Stimulated activated CD4-positive, alpha-beta T cell treated with anti-CD3 and anti-CD28 coated beads, Interleukin-4, amount 100 ng/mL, for 24 hours (primary cell): ENCODE data around the gene DNAAF3.
A peak's percentile ranks its signal among the peaks of the same experiment; 100 is the strongest.

Experiments used
- DNase-seq: peaks from one replicate; pipeline ENCODE4 v3.0.0-alpha.2; 2020

DNAAF3 gene

GRCh38 chr19:55166530-55167268 is at the start of gene DNAAF3:
Gene DNAAF3 (minus strand): TSS chr19:55166613. CDS start chr19:55166413, 200 bp downstream.
- peak; percentile 62 for DNase-seq

- DNase-seq = no peak
Measured at GRCh38 chr19:55213547-55213946, 47.1 kb upstream of the DNAAF3 start.

DNA sequence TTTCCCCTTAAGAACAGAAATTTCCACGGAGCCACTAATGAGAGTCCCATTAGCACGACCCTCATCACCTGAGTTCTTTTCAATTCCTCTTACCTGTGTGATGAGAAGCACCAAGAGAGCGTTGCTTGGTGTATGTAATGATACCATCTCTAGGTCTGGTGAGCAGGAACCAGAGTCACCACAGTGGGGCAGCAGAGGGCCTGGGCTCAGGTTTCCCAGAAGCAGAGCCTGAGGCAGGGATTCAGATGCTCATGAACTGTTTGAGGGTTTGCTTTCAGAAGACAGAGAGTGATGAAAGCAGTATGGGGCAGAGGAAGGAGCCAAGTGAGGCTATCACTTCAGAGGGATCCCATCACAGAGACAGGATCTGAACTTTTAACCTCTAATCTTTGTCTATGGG is 46.0 kb upstream of the DNAAF3 start:
- peak; percentile 49 for DNase-seq

GRCh38 chr19:55209693-55210472 is 43.5 kb upstream of the DNAAF3 start:
- no peak for DNase-seq

GRCh38 chr19:55208880-55209692 is 42.7 kb upstream of the DNAAF3 start, which contains the start of gene PTPRH:
Gene PTPRH (minus strand): TSS chr19:55209501. CDS start chr19:55209433, 68 bp downstream.
- no peak for DNase-seq

DNA sequence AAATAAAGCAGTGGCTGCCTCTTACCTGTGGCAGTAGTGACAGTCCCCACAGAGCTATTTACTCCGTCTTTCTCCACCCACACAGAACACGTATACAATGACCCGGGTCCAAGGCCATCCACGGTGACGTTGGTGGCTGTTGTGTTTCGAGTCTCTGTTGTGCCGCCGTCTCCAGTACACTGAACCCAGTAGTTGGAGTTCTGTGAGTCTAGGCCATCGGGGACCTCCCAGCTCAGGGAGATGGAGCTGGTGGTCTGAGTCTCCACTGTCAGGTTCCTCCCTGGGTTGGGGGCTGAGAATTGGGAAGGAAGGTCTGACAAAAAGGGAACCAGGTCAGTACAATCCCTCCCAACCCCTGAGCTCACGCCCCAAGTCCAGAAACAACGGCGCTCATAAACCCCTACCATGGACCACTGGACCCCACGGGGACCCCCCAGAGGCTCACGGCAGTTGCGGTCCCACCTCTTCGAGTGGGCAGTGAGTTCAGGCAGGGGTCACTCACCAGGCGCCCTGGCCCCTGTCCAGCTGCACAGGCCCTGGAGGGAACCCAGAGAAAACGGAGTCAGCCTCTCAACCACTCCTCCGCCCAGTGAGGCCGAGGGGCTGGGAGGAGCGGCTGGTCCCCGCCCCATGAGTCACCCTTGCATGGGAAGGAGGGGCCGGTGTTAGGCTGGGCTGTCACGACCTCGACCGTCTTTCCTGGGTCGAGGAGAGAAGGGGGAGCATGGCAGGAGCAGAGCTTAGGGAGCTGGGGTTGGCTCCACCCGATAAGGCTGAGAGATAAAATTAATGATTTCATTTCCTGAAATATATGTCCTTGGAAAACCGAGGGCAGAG is 40.5 kb upstream of the DNAAF3 start:
- DNase-seq = peak; percentile 43

DNA sequence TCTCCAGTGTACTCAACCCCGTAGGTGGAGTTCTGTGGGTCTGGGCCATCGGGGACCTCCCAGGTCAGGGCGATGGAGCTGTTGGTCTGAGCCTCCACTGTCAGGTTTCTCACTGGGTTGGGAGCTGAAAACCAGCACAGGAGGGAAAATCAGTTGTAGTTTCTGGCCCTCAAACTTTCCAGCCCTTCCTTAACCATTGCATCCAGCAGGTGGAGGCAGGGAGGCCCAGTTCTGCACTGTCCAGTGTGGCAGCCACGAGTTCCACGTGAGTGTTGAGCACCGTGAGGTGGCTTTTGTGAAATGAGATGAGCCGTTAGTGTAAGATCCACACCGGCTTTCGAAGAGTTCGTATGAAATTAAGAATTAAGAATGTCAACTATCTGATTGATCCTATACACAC is 35.8 kb upstream of the DNAAF3 start:
- peak; percentile 12 for DNase-seq

DNA sequence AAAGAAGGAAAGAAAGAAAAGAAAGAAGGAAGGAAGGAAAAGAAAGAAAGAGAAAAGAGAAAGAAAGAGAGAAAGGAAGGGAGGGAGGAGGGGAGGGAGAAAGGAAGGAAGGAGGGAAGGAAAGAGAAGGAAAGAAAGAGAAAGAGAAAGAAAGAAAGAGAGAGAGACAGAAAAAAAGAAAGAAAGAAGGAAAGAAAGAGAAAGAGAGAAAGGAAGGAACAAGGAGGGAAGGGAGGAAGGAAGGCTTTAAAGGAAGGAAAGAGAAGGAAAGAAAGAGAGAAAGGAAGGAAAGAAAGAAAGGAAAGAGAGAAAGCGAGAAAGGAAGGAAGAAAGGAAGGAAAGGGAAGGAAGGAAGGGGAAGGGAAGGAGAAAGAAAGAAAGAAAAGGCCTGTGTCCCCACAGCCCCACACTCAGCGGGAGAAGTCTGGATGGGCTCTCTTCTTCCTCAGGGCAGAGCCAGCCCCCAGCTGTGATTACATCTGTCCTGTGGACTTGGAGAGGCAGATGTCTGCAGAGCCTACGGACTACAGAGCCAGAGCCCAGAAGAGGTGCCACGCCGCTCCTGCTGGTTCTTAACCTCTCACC is 33.3 kb upstream of the DNAAF3 start:
- no peak for DNase-seq

DNA sequence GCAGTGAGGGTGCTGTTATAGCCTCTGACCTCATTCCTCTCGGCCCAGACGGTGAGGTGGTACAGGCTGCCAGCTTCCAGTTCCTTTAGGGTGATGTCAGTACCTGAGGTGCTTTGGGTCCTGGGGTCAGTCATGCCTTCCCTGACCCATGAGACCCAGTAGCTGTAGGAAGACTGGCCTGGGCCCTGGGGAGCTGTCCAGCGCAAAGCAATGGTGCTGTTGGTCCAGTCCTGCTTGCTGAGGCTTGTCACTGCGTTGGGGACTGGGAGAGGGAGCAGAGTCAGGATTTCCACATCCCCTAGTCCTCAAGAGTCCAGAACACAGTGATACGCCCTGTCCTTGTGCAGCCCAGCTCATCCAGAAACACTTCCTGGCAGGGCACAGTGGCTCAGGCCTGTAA is 32.2 kb upstream of the DNAAF3 start:
- no peak for DNase-seq

DNA sequence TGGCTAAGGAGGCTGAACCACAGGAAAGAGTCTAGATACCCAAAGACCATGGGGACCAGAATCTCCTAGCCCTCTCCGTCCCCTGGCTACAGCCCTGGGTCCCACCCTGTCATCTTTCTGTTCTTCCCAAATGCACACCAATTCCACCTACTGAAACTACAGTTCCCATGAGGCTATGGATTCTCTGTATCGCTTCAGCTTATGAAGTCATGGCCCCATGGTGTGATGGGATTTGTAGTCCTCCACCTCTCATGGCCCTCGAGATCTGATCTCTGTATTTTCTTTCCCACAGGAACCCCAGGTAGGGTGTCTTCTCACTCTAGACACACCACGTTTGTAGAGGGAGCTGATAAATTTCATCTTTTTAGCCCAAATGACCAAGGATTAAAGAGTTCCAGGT is 31.1 kb upstream of the DNAAF3 start:
- DNase-seq = no peak

GRCh38 chr19:55196803-55197202 is 30.4 kb upstream of the DNAAF3 start:
- DNase-seq = no peak

- DNase-seq = no peak
Measured at GRCh38 chr19:55193481-55193880, 27.1 kb upstream of the DNAAF3 start.

- DNase-seq = no peak
Measured at GRCh38 chr19:55189403-55189835, 23.0 kb upstream of the DNAAF3 start.

- no peak for DNase-seq
Measured at GRCh38 chr19:55188625-55189024, 22.2 kb upstream of the DNAAF3 start.

GRCh38 chr19:55186080-55186479 is 19.7 kb upstream of the DNAAF3 start:
- no peak for DNase-seq

DNA sequence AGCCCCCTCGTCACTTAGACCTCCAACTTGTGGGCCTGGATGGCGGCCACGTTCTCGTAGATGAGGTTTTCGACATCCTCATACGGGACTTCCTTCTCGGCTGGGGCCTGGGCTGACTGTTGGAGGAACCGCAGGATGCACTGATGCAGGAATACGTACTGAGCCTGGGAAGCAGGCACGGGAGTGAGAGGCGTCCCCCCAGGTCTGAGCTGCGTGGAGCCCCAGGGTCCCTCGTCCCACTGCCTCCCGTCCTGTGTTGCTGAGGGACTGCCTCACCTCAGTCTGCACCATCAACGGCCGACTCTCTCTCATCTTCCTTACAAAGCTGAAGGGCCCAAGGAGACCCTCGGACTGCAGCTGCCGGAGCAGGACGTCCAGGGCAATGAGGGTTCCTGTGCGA is 15.3 kb upstream of the DNAAF3 start:
- no peak for DNase-seq

- peak; percentile 63 for DNase-seq
Measured at GRCh38 chr19:55179606-55180484, 13.4 kb upstream of the DNAAF3 start, which contains the start of gene SYT5. Gene SYT5 (minus strand): TSS chr19:55180289. CDS start chr19:55179041, 1,248 bp downstream.

DNA sequence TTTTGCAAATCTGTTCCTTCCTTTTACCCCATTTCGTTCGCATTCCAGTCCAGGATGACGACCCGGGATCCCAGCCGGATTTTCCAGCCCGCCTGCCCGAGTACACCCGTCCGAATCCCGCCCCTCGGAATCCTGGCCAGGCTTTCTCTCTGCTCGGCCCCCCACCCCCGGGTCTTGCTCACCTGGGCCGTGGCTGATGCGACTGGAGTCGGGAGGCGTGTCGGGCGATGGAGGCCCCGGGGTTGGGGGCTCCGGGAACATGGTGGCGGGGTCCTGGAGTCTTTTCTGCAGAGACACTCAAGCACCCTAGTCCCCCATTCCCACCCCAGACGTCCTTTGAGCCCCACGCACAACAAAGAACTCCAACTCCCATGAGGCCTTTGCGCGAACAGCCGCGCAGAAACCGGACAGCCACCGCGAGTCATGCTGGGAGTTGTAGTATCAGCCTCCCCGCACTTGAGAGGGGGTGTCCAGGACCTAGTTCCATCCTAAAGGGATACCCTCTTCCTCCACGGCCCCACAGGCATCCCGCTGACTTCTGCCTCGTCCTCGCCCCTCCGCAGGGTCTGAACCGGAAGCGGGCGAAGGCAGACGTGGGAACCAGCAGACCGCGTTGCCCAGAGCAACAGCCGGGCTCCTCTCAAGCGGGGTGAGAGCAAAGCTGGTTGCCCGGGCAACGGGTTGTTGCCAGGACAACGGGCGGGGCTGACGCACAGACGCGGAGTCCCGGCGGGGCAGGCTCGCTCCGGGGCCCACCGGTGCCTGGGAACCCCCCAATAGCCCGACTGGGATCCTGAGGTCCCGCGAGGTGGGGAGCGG is 12.6 kb upstream of the DNAAF3 start:
- peak; percentile 91 for DNase-seq

- DNase-seq = no peak
Measured at GRCh38 chr19:55176076-55176475, 9.7 kb upstream of the DNAAF3 start.
